Loucy (cell line): ENCODE measurements around the gene GNB3.
A peak's percentile ranks its signal among the peaks of the same experiment; 100 is the strongest.

Experiments
- EZH2phosphoT487 ChIP-seq: fragments of 200-600 bp; IDR thresholded peaks from 2 replicates; pipeline ENCODE4 v1.6.1; 2018; ENCODE audit warnings: antibody characterized with exemption, mild to moderate bottlenecking, moderate library complexity, borderline replicate concordance
- TF ChIP-seq, protein P1 (sequence below): fragments of 200-600 bp; sonication (generic); conservative IDR thresholded peaks from 2 replicates; pipeline ENCODE4 v1.5.1; 2014; ENCODE audit warnings: mild to moderate bottlenecking, antibody characterized with exemption, low read length

DNA sequence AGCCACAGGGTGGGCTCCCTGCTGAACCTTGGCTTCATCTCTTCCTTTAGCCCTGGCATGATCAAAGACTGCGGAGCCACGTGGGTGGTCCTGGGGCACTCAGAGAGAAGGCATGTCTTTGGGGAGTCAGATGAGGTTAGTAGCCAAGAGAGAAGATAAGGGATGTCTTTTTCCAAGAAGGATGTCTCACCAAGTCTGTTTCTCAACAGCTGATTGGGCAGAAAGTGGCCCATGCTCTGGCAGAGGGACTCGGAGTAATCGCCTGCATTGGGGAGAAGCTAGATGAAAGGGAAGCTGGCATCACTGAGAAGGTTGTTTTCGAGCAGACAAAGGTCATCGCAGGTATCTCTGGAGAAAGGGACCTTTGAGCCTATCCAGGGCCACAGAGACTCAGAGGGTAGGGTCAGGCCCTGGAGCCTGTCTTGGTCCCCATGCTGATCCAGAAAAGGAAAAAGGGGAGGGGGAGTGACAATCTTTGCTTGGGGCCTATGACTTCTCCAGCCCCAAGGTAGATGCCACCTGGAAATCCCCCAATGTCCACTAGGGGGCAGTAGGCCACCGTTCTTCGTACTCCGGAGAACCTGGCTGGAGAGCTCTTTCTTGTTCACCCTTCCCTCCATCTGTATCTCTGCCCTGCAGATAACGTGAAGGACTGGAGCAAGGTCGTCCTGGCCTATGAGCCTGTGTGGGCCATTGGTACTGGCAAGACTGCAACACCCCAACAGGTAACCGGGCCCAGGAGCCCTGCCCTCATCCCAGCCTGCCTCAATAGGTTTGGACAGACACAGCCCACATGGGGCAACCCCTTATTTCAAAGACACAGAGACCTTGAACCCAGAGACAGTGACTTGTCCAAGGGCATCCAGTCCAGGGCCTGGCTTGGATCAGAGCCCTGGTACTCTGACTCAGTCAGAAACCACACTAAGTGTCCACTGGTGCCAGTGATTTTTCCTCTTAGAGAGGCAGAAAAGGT lies 28.6 kb downstream of the GNB3 start:
- TF ChIP-seq, protein P1, sequence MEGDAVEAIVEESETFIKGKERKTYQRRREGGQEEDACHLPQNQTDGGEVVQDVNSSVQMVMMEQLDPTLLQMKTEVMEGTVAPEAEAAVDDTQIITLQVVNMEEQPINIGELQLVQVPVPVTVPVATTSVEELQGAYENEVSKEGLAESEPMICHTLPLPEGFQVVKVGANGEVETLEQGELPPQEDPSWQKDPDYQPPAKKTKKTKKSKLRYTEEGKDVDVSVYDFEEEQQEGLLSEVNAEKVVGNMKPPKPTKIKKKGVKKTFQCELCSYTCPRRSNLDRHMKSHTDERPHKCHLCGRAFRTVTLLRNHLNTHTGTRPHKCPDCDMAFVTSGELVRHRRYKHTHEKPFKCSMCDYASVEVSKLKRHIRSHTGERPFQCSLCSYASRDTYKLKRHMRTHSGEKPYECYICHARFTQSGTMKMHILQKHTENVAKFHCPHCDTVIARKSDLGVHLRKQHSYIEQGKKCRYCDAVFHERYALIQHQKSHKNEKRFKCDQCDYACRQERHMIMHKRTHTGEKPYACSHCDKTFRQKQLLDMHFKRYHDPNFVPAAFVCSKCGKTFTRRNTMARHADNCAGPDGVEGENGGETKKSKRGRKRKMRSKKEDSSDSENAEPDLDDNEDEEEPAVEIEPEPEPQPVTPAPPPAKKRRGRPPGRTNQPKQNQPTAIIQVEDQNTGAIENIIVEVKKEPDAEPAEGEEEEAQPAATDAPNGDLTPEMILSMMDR, result peak; percentile 80
- no peak for TF ChIP-seq EZH2phosphoT487
